ENCODE measurements around the gene PTPN11. TPM values are rescaled to one million over a fixed set of nuclear protein-coding genes. Genes with fewer than 3 reads are reported as not detected.
"Not testable (repeated sequence)": the region's sequence is repeated elsewhere in the genome, so short reads cannot be mapped to it uniquely, and the experiment has no call there.

The PTPN11 gene
- total RNA-seq, 2 donors from 2014 or later, result 61.0 to 61.3 TPM

- DNase-seq (ENCODE audit: low spot score), result no peak
- Histone ChIP-seq H3K36me3 (no peaks in the 10 kb centered on the region), H3K9me3 (no peaks in the 10 kb centered on the region), H3K4me3 (no peak overlapping the region), H3K27ac (no peak overlapping the region), H3K4me1 (replicated peaks) (no peaks in the 10 kb centered on the region), H3K27me3 (replicated peaks; ENCODE audit: insufficient read depth) (no peaks in the 10 kb centered on the region)
- WGBS, result 97% methylated on average over 4 of the region's 4 CpGs
- TF ChIP-seq POLR2AphosphoS5 (IDR thresholded peaks at IDR 0.05), result no peak
- TF ChIP-seq, protein P1, sequence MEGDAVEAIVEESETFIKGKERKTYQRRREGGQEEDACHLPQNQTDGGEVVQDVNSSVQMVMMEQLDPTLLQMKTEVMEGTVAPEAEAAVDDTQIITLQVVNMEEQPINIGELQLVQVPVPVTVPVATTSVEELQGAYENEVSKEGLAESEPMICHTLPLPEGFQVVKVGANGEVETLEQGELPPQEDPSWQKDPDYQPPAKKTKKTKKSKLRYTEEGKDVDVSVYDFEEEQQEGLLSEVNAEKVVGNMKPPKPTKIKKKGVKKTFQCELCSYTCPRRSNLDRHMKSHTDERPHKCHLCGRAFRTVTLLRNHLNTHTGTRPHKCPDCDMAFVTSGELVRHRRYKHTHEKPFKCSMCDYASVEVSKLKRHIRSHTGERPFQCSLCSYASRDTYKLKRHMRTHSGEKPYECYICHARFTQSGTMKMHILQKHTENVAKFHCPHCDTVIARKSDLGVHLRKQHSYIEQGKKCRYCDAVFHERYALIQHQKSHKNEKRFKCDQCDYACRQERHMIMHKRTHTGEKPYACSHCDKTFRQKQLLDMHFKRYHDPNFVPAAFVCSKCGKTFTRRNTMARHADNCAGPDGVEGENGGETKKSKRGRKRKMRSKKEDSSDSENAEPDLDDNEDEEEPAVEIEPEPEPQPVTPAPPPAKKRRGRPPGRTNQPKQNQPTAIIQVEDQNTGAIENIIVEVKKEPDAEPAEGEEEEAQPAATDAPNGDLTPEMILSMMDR (IDR thresholded peaks at IDR 0.05), result no peak
- no peak for TF ChIP-seq POLR2A (IDR thresholded peaks at IDR 0.05)
- intact Hi-C loops (cut with DNase I), result no loop called here
Measured at GRCh38 chr12:112443916-112444315, 25.2 kb downstream of the PTPN11 start.

DNA sequence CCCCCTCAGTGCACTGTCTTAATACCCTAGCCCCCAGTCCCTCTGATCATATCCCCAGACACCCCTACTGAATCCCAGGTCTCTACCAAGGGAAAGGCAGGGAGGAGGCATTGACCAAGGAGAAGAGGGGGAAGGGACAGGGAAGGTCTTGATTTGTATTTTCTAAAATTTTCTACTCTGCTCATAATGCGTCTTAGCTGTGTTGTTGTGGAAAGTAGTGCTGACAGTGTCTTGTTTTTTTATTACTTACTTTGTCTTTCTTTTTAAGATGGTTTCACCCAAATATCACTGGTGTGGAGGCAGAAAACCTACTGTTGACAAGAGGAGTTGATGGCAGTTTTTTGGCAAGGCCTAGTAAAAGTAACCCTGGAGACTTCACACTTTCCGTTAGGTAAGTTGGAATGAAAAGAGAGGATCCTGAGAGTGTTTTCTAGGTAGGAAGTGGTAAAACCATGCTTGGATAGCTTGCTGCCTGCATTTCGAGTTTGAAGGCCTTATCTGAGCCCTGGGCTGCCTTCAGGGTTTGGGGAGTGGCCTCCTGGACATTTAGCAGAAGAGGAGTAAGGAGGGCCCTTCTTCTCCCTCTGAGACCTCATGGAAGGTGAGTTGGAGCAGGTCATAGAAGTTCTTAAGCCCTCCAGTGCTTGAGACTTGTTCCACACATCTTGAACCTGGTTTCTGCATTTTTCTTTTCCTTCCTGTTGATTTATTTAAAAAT lies 27.4 kb downstream of the PTPN11 start:
- H3K36me3 ChIP-seq, result no peaks in the 10 kb centered on the region
- WGBS, result 90% methylated on average over 3 of the region's 3 CpGs

GRCh38 chr12:112447106-112447505 lies 28.4 kb downstream of the PTPN11 start:
- Histone ChIP-seq H3K9me3 (no peaks in the 10 kb centered on the region), H3K4me1 (replicated peaks) (no peaks in the 10 kb centered on the region), H3K27ac (no peak overlapping the region), H3K4me3 (no peak overlapping the region), H3K36me3 (no peaks in the 10 kb centered on the region), H3K27me3 (replicated peaks; ENCODE audit: insufficient read depth) (no peaks in the 10 kb centered on the region)
- WGBS, result 81% methylated on average over 3 of the region's 3 CpGs
- intact Hi-C loops (cut with DNase I), result no loop called here
- TF ChIP-seq POLR2A (IDR thresholded peaks at IDR 0.05), result no peak
- TF ChIP-seq, protein P1 (IDR thresholded peaks at IDR 0.05), result no peak
- no peak for TF ChIP-seq POLR2AphosphoS5 (IDR thresholded peaks at IDR 0.05)
- no peak for DNase-seq (ENCODE audit: low spot score)

More for the DNA sequence above, 27.4 kb downstream of the PTPN11 start:
- H3K27me3 ChIP-seq (replicated peaks; ENCODE audit: insufficient read depth), result no peaks in the 10 kb centered on the region
- H3K27ac ChIP-seq, result no peak overlapping the region
- intact Hi-C loops (cut with DNase I), result no loop called here
- TF ChIP-seq POLR2AphosphoS5 (IDR thresholded peaks at IDR 0.05) (no peak), POLR2A (IDR thresholded peaks at IDR 0.05) (no peak)
- TF ChIP-seq, protein P1 (IDR thresholded peaks at IDR 0.05), result no peak
- no peak overlapping the region for H3K4me3 ChIP-seq
- no peaks in the 10 kb centered on the region for H3K4me1 ChIP-seq (replicated peaks)
- DNase-seq (ENCODE audit: low spot score), result no peak
- no peaks in the 10 kb centered on the region for H3K9me3 ChIP-seq

- H3K4me3 ChIP-seq; H3K4me1 ChIP-seq (replicated peaks); intact Hi-C loops (cut with DNase I); H3K36me3 ChIP-seq; H3K9me3 ChIP-seq; DNase-seq (ENCODE audit: low spot score); H3K27ac ChIP-seq; H3K27me3 ChIP-seq (replicated peaks; ENCODE audit: insufficient read depth): not testable (repeated sequence)
- 95% methylated on average over 2 of the region's 2 CpGs for WGBS
Measured at GRCh38 chr12:112448165-112448564, 29.4 kb downstream of the PTPN11 start.

DNA sequence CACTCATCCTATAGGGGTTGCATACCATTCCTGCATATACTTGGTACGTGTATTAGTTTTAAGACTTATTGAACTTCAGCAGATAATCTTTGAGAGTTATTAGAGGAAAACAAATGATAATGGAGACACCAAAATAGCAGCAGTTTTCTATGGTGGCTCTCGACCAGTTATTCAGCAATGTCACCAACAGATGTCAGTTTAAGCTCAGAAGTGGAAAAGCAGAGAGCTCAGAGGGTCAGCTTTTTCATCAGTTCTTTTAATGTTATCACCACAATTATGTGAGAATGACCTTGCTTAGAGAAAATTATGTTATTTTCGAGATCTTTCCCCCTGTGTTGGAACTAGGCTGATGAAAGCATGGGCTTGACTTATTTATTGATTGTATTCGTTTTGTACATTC lies 32.0 kb downstream of the PTPN11 start:
- WGBS, result 83% methylated on average over 4 of the region's 4 CpGs

More for the DNA sequence above, 32.0 kb downstream of the PTPN11 start:
- H3K27me3 ChIP-seq (replicated peaks; ENCODE audit: insufficient read depth), result no peaks in the 10 kb centered on the region
- TF ChIP-seq POLR2AphosphoS5 (IDR thresholded peaks at IDR 0.05) (no peak), POLR2A (IDR thresholded peaks at IDR 0.05) (no peak)
- TF ChIP-seq, protein P1 (IDR thresholded peaks at IDR 0.05), result no peak
- H3K4me1 ChIP-seq (replicated peaks), result no peaks in the 10 kb centered on the region
- intact Hi-C loops (cut with DNase I), result no loop called here
- H3K36me3 ChIP-seq, result no peaks in the 10 kb centered on the region
- no peak for DNase-seq (ENCODE audit: low spot score)
- no peak overlapping the region for H3K4me3 ChIP-seq
- no peaks in the 10 kb centered on the region for H3K9me3 ChIP-seq
- H3K27ac ChIP-seq, result no peak overlapping the region

Measured in prostate gland (tissue), 2 donors.